Activated CD8-positive, alpha-beta memory T cell treated with anti-CD3 and anti-CD28 coated beads, Interleukin-2, amount 10 ng/mL, durations not matched to agents 7 days and 5 days (primary cell): Measurements from ENCODE around the gene NUTM2B. TPM values are rescaled to one million over a fixed set of nuclear protein-coding genes. Genes with fewer than 3 reads are reported as not detected.
"Not testable (repeated sequence)": the region's sequence is repeated elsewhere in the genome, so short reads cannot be mapped to it uniquely, and the experiment has no call there.

Experiments
- ATAC-seq: fragments of 150-1000 bp; cut with Tn5 transposase; one replicate; pipeline ENCODE4 v1.10.0; 2021; ENCODE audit warnings: moderate library complexity
- CTCF ChIA-PET: fragments of 350-600 bp; sonication (Branson Sonifier 250); formaldehyde crosslinking; loops from one replicate; lab custom pipeline; 2021; ENCODE audit warnings: antibody characterized with exemption; lab: Charles Lee
- DNase-seq: peaks from one replicate; pipeline ENCODE4 v3.0.0-alpha.2; 2020
- H3K27ac Mint-ChIP-seq: one replicate; pipeline ENCODE4 v1.8.0; 2021; ENCODE audit warnings: mild to moderate bottlenecking, mixed read lengths
- H3K27me3 Mint-ChIP-seq: one replicate; pipeline ENCODE4 v1.8.0; 2021; ENCODE audit warnings: mixed read lengths
- H3K36me3 Mint-ChIP-seq: one replicate; pipeline ENCODE4 v1.8.0; 2021; ENCODE audit warnings: mild to moderate bottlenecking, mixed read lengths
- H3K4me1 Mint-ChIP-seq: one replicate; pipeline ENCODE4 v1.8.0; 2021; ENCODE audit warnings: mixed read lengths
- H3K4me3 Mint-ChIP-seq: one replicate; pipeline ENCODE4 v1.8.0; 2021; ENCODE audit warnings: mild to moderate bottlenecking, moderate library complexity, mixed read lengths
- H3K9me3 Mint-ChIP-seq: one replicate; pipeline ENCODE4 v1.8.0; 2022; ENCODE audit warnings: low read depth, mixed read lengths
- total RNA-seq, 2 experiments: library from RNA; stranded (reverse); gene quantifications; one replicate each; pipeline ENCODE4 v1.2.3, GENCODE V29; 2021

NUTM2B gene, protein sequence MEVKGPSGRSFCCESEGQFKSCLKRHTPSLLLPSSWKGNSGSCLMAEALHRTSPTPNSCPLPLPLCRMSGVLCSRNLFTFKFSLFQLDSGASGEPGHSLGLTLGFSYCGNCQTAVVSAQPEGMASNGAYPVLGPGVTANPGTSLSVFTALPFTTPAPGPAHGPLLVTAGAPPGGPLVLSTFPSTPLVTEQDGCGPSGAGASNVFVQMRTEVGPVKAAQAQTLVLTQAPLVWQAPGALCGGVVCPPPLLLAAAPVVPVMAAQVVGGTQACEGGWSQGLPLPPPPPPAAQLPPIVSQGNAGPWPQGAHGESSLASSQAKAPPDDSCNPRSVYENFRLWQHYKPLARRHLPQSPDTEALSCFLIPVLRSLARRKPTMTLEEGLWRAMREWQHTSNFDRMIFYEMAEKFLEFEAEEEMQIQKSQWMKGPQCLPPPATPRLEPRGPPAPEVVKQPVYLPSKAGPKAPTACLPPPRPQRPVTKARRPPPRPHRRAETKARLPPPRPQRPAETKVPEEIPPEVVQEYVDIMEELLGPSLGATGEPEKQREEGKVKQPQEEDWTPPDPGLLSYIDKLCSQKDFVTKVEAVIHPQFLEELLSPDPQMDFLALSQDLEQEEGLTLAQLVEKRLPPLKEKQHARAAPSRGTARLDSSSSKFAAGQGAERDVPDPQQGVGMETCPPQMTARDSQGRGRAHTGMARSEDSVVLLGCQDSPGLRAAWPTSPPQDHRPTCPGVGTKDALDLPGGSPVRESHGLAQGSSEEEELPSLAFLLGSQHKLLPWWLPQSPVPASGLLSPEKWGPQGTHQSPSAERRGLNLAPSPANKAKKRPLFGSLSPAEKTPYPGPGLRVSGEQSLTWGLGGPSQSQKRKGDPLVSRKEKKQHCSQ
- 1 to 10 TPM; 1.3 to 2.0 TPM for total RNA-seq

DNA sequence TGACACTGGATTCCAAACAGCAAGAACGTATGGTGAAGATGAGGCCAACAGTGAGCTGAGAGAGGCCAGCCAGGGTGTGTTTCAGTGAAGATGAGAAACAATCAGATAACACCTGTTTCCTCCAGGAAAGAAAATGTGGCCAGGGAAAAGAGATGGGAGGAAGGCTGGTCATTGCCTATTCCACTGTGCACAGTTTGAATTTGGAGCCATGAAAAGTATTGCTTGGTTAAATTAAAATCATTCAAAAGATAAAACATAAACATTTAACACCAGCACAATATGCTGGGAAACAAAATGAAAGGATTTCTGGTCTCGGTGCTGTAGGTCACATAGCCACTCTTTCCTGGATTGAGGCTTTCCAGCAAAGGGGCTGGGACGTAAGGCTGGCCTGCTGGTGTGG, at the start of gene NUTM2B:
TSS of gene NUTM2B (plus strand) at position 301 of the 400 bp plus-strand sequence. CDS start 383 bp downstream, outside the sequence.
- H3K27ac Mint-ChIP-seq, H3K9me3 Mint-ChIP-seq, H3K4me1 Mint-ChIP-seq, CTCF ChIA-PET, ATAC-seq, H3K36me3 Mint-ChIP-seq, H3K4me3 Mint-ChIP-seq, H3K27me3 Mint-ChIP-seq, DNase-seq: not testable (repeated sequence)

DNA sequence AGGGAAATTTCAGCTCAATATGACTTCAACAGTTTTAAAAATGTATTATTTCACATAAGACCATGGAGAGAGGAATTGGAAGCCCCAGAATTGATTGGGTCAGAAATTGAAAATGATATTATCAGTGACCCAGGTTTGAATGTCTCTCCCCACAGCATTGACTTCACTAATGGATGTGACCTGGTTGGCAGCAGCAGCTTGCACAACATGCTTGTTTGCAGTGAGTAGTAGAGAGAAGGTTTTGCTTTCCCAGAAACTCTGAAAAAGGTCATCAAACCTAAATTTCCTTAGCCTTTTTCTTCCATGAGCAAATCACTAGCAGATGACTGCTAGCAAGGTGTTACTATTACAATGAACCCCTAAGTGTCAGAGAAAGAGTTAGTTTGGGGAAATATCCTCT, 39.7 kb upstream of the NUTM2B start:
- H3K4me1 Mint-ChIP-seq, H3K27ac Mint-ChIP-seq, H3K4me3 Mint-ChIP-seq, H3K36me3 Mint-ChIP-seq, CTCF ChIA-PET, H3K9me3 Mint-ChIP-seq, H3K27me3 Mint-ChIP-seq, DNase-seq, ATAC-seq: not testable (repeated sequence)

DNA sequence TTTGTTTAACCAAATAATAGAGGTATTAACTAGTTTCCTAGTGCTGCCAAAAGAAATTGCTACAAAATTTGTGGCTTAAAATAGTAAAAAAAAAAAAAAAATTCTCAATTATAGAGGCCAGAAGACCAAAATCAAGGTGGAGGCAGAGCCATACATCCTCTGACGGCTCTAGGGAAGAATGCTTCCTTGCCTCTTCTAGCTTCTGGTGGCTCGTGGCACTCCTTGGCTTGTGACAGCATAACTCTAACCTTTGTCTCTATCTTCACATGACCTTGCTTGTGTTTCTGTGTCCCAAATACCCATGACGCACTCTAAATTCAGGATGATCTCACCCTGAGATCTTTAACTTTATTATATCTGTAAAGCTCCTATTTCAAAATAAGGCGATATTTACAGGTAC, 38.3 kb upstream of the NUTM2B start:
- H3K9me3 Mint-ChIP-seq, H3K4me1 Mint-ChIP-seq, H3K27me3 Mint-ChIP-seq, H3K4me3 Mint-ChIP-seq, H3K36me3 Mint-ChIP-seq, DNase-seq, CTCF ChIA-PET, H3K27ac Mint-ChIP-seq, ATAC-seq: not testable (repeated sequence)

DNA sequence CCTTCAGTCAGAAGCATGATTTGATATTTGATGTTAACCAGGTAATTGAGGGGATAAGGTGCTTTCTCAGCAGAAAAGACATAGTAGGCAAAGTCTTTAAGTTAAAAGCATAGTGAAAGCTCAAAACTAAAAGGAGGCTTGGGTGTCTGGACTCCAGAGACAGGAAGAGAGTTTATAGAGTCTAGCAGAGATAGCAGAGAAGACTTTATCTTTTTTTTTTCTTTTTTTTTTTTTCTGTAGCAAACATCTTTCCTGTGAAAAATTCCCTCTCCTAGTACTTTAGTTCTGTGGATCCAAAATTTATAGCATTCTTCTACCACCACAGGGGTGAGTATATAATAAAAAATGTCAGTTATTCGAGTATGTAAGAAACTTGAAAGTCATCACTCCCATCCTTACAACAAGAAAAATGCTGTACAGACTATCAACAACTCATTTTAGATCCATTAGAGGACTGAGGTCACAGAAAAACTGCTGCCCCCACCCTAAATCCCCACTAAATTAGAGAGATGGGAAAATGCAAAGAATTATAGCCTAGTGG, 33.7 kb upstream of the NUTM2B start:
- DNase-seq, ATAC-seq, H3K27ac Mint-ChIP-seq, H3K4me3 Mint-ChIP-seq, CTCF ChIA-PET, H3K4me1 Mint-ChIP-seq, H3K36me3 Mint-ChIP-seq, H3K9me3 Mint-ChIP-seq, H3K27me3 Mint-ChIP-seq: not testable (repeated sequence)

DNA sequence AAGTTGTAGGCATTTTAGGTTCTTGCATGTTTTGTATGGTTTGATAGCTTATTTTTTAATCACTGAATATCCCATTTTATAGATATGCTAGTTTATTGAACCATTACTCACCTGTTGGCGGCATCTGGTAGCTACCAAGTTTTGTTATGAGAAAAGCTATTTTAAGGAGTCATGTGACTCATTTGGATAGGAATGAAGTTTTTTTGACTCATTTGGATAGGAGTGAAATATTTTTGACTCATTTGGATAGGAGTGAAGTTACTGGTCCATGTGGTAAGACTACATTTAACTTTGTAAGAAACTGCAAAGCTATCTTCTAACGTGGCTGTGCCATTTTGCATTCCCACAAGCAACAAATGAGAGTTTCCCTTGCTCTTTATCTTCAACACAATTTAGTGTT, 28.1 kb upstream of the NUTM2B start:
- H3K9me3 Mint-ChIP-seq, H3K4me1 Mint-ChIP-seq, H3K27ac Mint-ChIP-seq, H3K4me3 Mint-ChIP-seq, CTCF ChIA-PET, H3K36me3 Mint-ChIP-seq, DNase-seq, H3K27me3 Mint-ChIP-seq: not testable (repeated sequence)
- ATAC-seq: peak; percentile 47

DNA sequence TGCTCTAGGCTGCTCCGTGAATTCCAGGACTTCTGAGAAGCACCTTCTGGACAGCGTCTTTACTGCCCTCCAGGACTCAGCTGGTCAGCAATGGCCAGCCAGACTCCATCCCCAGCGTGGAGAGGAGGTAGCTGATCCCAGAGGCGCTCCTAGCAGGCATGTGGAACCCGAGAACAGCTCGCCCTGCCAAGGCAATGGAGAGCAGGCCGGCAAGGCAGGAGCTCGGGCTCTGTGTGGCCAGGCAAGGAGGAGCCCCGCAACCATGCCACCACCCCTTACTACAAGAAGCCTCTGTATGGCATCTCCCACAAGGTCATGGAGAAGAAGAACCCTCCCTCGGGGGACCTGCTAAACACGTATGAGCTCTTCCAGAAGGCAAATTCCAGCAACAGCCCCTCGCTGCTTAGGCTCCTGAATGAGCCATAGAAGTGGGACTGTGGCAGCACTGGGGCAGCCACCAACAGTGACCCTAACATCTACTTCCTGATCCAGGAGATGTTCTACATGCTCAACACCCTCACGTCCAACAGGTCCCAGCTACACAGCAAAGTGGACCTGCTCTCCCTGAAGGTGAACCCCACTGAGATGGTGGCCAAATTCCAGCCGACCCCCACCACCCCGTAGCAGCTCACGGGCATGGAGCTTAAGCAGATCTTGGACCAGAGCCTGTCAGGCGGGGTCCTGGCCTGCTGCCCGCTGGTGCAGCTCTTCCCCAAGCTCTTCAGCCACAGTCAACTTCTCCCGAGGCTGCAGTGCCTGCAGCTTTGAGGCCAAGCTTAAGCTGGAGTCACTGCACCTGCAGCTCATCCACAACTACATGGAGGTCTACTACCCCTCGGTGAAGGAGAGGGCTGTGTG, 19.8 kb upstream of the NUTM2B start:
- H3K4me3 Mint-ChIP-seq, H3K27ac Mint-ChIP-seq, H3K27me3 Mint-ChIP-seq, H3K4me1 Mint-ChIP-seq, H3K9me3 Mint-ChIP-seq, H3K36me3 Mint-ChIP-seq, CTCF ChIA-PET, ATAC-seq, DNase-seq: not testable (repeated sequence)

DNA sequence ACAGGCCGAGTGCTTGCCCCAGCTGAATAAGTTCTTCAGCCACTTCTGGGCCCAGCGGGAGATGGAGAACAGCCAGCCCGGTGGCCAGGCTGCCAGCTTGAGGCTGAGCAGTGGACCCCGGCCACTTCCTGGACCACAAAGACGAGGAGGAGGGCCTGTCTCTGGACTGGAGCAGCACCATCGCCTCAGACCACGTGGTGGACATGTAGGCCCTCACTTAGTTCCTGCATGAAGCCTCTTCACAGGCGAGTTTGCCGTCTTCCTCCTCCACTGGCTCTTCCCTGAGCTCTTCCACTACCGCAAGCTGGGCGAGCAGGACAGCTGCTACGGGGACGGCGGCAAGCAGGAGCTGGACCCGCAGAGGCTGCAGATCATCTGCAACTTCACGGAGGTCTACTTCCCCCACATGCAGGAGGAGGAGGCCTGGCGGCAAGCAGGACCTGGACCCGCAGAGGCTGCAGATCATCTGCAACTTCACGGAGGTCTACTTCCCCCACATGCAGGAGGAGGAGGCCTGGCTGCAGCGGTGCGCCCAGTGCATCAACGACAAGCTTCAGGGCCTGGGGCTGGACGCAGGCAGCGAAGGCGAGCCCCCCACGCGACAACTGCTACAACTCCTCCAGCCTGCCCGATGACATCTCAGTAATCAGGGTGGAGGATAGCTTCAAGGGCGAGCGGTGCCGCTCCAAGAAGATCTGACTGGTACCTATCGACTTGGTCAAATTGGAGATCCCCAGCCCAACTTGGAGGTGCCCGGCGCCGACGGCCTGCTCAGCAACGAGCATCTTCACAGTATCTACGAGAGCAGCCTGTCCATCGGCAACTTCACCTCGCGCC, 18.9 kb upstream of the NUTM2B start:
- H3K9me3 Mint-ChIP-seq, CTCF ChIA-PET, ATAC-seq, H3K27ac Mint-ChIP-seq, H3K4me1 Mint-ChIP-seq, H3K4me3 Mint-ChIP-seq, DNase-seq, H3K27me3 Mint-ChIP-seq, H3K36me3 Mint-ChIP-seq: not testable (repeated sequence)

DNA sequence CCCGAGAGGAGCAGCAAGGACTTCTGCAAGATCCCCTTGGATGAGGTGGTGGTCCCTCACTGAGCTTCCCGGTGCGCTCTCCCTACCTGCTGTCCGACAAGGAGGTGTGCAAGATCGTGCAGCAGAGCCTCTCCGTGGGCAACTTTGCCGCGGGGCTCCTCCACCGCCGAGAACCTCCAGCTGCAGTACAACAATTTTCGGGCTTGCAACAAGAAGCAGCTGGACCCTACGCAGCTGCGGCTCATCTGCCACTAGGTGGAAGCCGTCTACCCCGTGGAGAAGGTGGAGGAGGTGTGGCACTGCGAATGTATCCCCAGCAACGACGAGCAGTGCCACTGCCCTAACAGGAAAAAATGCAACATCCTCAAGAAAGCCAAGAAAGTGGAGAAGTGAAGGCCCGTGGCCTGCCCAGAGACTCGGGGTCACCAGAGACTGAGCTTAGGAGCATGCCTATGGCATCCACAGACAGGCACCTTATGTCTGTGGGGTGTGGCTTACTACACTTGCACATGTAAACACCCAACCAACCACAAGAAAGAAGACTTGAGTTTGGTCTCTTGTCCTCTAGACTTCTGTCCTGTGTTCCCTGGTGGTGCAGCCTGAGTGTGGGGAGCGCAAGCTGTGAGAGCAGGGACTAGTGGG, 17.9 kb upstream of the NUTM2B start:
- H3K36me3 Mint-ChIP-seq, H3K4me3 Mint-ChIP-seq, H3K9me3 Mint-ChIP-seq, CTCF ChIA-PET, H3K4me1 Mint-ChIP-seq, H3K27me3 Mint-ChIP-seq, H3K27ac Mint-ChIP-seq: not testable (repeated sequence)
- ATAC-seq (peak; percentile 94), DNase-seq (peak; percentile 79)

DNA sequence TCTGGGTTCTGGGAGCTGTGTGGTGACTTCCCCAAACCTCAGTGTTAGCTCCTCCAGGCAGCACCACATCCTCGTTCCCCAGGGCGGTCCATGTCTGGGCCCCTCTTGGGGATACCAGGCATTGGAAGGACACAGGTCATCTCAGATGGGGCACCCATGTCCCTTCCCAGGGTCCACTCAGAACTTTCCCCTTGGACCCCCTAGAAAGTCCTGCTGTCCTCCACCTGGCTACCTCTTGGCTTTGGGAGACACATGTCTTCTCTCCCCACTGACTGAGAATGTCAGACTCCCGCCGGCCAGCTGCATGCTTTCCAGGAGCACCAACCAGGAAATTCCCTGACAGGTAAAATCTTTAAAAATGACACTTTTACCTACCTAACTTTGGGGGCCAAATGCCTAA, 16.4 kb upstream of the NUTM2B start:
- H3K36me3 Mint-ChIP-seq, DNase-seq, H3K27me3 Mint-ChIP-seq, H3K27ac Mint-ChIP-seq, H3K9me3 Mint-ChIP-seq, ATAC-seq, H3K4me3 Mint-ChIP-seq, CTCF ChIA-PET, H3K4me1 Mint-ChIP-seq: not testable (repeated sequence)

DNA sequence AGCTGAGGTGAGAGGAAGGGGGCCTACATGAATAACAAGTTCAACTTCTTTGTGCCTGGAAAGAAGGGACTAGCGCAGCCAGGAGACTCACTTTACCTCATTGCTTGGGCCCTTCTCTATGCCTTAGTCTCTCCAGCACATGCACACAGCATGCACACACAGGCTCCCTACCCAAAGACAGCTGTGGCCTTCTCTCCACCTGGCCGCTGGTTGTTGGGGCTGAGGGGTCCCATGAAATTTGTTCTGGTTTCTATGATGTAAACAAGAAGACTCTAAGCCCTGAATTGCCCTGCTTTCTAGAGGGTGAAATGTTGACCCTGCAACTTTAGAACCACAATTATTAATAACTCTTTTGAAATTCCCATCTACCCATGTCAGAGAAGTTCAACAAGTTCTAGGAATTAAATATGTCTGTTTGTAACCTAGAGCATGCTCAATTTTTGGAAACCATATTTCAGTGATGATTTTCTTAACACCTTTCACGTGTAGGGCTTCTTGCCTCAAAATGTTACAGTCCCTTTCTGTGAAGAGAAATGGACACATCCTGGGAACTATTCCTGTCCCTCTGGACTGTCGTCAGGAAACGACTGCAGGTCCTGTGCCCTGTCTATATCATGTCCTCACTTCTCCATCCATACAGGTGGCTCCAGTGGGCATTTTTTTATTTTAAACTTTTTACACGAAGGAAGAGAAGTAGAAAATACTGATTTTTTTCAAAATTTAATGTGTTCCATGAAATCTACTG, 15.4 kb upstream of the NUTM2B start:
- H3K27ac Mint-ChIP-seq, ATAC-seq, H3K27me3 Mint-ChIP-seq, DNase-seq, H3K4me1 Mint-ChIP-seq, CTCF ChIA-PET, H3K4me3 Mint-ChIP-seq, H3K9me3 Mint-ChIP-seq, H3K36me3 Mint-ChIP-seq: not testable (repeated sequence)

DNA sequence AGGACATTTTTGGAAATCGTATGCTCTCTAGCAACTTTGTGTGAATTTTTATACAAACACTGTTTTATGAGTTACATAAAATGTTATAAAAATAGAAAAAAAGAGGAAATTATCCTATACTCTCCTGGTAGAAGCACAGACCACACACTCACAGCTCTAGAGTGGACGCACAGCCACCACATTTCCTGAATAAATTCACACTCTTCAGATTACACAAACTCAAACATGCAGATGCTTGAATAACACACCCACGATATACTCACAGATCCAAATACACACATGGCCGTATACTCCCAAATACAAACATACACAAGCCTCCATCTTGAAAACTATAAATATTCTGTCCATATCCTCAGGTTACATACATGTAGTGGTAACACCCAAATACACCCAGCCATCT, 14.2 kb upstream of the NUTM2B start:
- H3K9me3 Mint-ChIP-seq, H3K27me3 Mint-ChIP-seq, DNase-seq, H3K27ac Mint-ChIP-seq, CTCF ChIA-PET, H3K4me1 Mint-ChIP-seq, ATAC-seq, H3K36me3 Mint-ChIP-seq, H3K4me3 Mint-ChIP-seq: not testable (repeated sequence)

DNA sequence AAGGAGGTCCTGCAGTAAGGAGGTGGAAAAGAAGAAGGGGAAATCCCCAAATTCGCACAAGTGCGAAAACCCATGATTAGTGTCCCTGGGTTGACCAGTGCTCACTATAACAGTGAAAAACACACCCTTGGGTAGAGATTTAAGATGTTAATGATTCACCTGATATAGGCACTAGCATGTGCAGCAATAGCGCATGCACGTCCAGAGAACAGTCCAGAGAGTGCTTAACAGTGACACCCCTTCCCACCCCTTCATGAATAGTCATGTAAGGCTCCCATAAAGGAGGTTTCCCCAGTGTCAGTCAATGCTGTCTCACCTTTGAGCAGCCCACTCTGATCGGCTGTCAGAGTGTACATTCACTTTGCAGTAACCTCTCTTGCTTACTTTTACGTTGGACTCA, 6.4 kb upstream of the NUTM2B start:
- H3K27me3 Mint-ChIP-seq, H3K27ac Mint-ChIP-seq, H3K9me3 Mint-ChIP-seq, DNase-seq, ATAC-seq, H3K36me3 Mint-ChIP-seq, CTCF ChIA-PET, H3K4me1 Mint-ChIP-seq, H3K4me3 Mint-ChIP-seq: not testable (repeated sequence)
